ENCODE data around the gene ZNF276. TPM values are rescaled to one million over a fixed set of nuclear protein-coding genes. Genes with fewer than 3 reads are reported as not detected.

ZNF276 gene
- total and polyA plus RNA-seq, 2 of the 8 experiments (the other 6 are each of a cell fraction or from before 2014, with no cell fraction given), result 6.4 to 9.3 TPM

DNA sequence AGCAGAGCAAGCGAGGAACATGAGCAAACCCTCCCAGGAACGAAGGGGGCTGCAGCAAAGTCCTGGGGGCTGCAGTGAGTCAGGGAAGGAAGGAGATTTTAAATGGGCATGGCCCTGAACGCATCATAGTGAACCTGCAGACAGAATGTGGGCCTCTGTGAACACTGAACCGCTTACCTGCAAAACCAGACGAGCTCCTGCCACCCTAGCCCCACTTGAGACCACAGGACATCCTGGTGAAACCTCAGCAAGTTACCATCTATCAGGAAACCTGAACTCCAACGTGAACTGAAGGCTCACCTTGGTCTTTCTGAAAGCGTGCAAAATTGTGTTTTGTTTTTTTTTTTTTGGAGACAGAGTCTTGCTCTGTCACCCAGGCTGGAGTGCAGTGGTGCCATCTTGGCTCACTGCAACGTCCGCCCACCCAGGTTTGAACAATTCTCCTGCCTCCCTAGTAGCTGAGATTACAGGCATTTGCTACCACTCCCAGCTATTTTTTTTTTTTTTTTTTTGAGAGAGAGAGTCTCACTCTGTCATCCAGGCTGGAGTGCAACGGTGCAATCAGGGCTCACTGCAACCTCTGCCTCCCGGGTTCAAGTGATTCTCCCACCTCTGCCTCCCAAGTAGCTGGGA lies 64.3 kb downstream of the ZNF276 start:
- no peaks in the 10 kb centered on the region for H3K79me1 ChIP-seq (ENCODE audit: low read depth, low read length)
- H3K36me3 ChIP-seq (ENCODE audit: control insufficient read depth in 2 of 4, insufficient read depth in 4 of 4, low read length in 3 of 4), result peaks cover 14 to 69% (median 42%) of the 10 kb centered on the region in 4 experiments
- no peak overlapping the region for H2BK20ac ChIP-seq (ENCODE audit: low read length)
- H3K4me2 ChIP-seq (ENCODE audit: insufficient read depth in 1 of 2, low read depth in 2 of 2, low read length in 2 of 2), result no peak overlapping the region
- H3K9me3 ChIP-seq (ENCODE audit: insufficient read depth in 2 of 2, low read depth in 1 of 2, low read length in 1 of 2), result no peaks in the 10 kb centered on the region
- H3K79me2 ChIP-seq (ENCODE audit: control insufficient read depth in 1 of 2, insufficient read depth in 2 of 2, low read length in 2 of 2), result no peaks in the 10 kb centered on the region
- 97% methylated on average over 10 of the region's 11 CpGs; no CpG with 5 or more reads in 1 of the 2 experiments for WGBS, 2 experiments (ENCODE audit: extremely low coverage in 1 of 2, insufficient coverage in 1 of 2, insufficient read length in 1 of 2, insufficient replicate concordance in 2 of 2, low coverage in 1 of 2, low lambda C conversion rate in 2 of 2, missing lambda C conversion rate in 1 of 2)
- H3K18ac ChIP-seq (ENCODE audit: extremely low read depth, low read length), result no peak overlapping the region
- H4K8ac ChIP-seq (ENCODE audit: extremely low read depth, insufficient read depth, low read length), result no peak overlapping the region
- no peaks in the 10 kb centered on the region for H3K23me2 ChIP-seq (ENCODE audit: low read depth, low read length)
- H4K91ac ChIP-seq (replicated peaks; ENCODE audit: insufficient read length, low read length), result no peak overlapping the region
- H2AK5ac ChIP-seq (ENCODE audit: low read depth, low read length), result no peak overlapping the region
- H2AFZ ChIP-seq (ENCODE audit: low read length), result no peak overlapping the region
- no peak overlapping the region for H3K23ac ChIP-seq (ENCODE audit: insufficient read length)
- no peak overlapping the region for H2BK5ac ChIP-seq (ENCODE audit: low read depth, low read length)
- no peak overlapping the region for H3K27ac ChIP-seq (ENCODE audit: low read depth, low read length)
- H2BK15ac ChIP-seq (ENCODE audit: low read length), result no peak overlapping the region
- no peak overlapping the region for H3K56ac ChIP-seq (replicated peaks; ENCODE audit: insufficient read length, low read depth, low read length)
- no peak overlapping the region for H3K14ac ChIP-seq (ENCODE audit: insufficient read length)
- no peak overlapping the region for H2BK12ac ChIP-seq (ENCODE audit: low read depth, low read length)
- no peak overlapping the region for H4K5ac ChIP-seq (ENCODE audit: insufficient read length, low read depth, low read length)
- H3K4me1 ChIP-seq (replicated peaks in 1 of 4; ENCODE audit: control insufficient read depth in 3 of 4, insufficient read depth in 4 of 4, low read length in 3 of 4), result no peaks in the 10 kb centered on the region
- no peak overlapping the region for H3K4ac ChIP-seq (replicated peaks; ENCODE audit: insufficient read length, low read depth, low read length)
- no peak for DNase-seq (ENCODE audit: low read depth in 1 of 2, low spot score in 2 of 2)
- H4K20me1 ChIP-seq (replicated peaks in 1 of 2; ENCODE audit: control insufficient read depth in 1 of 2, insufficient read depth in 2 of 2, low read length in 2 of 2), result peaks cover 0 to 2% of the 10 kb centered on the region in 2 experiments
- ChIA-PET POLR2A (ENCODE audit: partially characterized antibody) (interaction anchor here (0.6 to 0.7 kb wide), 3 partner anchors 8 to 186 kb away, joined by 3 read pairs; no protein-coding TSS in a partner anchor), CTCF (ENCODE audit: partially characterized antibody) (interaction anchor here (1.0 to 1.7 kb wide), 3 partner anchors 9 to 75 kb away, joined by 5 to 7 read pairs (median 5); no protein-coding TSS in a partner anchor)
- no peak overlapping the region for H3K9ac ChIP-seq (replicated peaks in 1 of 4; ENCODE audit: extremely low read depth in 1 of 4, low read depth in 3 of 4, low read length in 3 of 4)
- no peak for FAIRE-seq
- no peaks in the 10 kb centered on the region for H3K27me3 ChIP-seq (replicated peaks in 1 of 4; ENCODE audit: control insufficient read depth in 3 of 4, extremely low read depth in 1 of 4, insufficient read depth in 3 of 4, low read length in 3 of 4)
- no peak overlapping the region for H3K4me3 ChIP-seq (ENCODE audit: extremely low read depth in 1 of 4, insufficient read depth in 2 of 4, low read depth in 3 of 4, low read length in 4 of 4)
- no peak overlapping the region for H2BK120ac ChIP-seq (replicated peaks; ENCODE audit: low read depth, low read length)
- TF ChIP-seq CTBP2 (IDR thresholded peaks at IDR 0.05; ENCODE audit: borderline replicate concordance, insufficient read depth, insufficient read length, low read length) (no peak), CBX8 (IDR thresholded peaks at IDR 0.05; ENCODE audit: borderline replicate concordance, low read depth, low read length) (no peak), TEAD4 (IDR thresholded peaks at IDR 0.05; ENCODE audit: low read depth, low read length) (no peak), SP2 (IDR thresholded peaks at IDR 0.05; ENCODE audit: low read length) (no peak), POLR2AphosphoS5 (IDR thresholded peaks at IDR 0.05; ENCODE audit: low read depth, low read length) (no peak), CHD1 (IDR thresholded peaks at IDR 0.05; ENCODE audit: low read depth, low read length) (no peak), TAF7 (optimal IDR thresholded peaks at IDR 0.05; ENCODE audit: borderline replicate concordance, low read depth, low read length) (no peak), EP300 (IDR thresholded peaks at IDR 0.05; ENCODE audit: borderline replicate concordance in 1 of 2, low read depth in 2 of 2, low read length in 2 of 2) (no peak), POU5F1 (IDR thresholded peaks at IDR 0.05; ENCODE audit: low read depth, low read length) (no peak), BCL11A (IDR thresholded peaks at IDR 0.05; ENCODE audit: low read depth in 2 of 2, low read length in 2 of 2) (no peak), CHD2 (IDR thresholded peaks at IDR 0.05; ENCODE audit: low read length) (no peak)
- TF ChIP-seq, protein P1, sequence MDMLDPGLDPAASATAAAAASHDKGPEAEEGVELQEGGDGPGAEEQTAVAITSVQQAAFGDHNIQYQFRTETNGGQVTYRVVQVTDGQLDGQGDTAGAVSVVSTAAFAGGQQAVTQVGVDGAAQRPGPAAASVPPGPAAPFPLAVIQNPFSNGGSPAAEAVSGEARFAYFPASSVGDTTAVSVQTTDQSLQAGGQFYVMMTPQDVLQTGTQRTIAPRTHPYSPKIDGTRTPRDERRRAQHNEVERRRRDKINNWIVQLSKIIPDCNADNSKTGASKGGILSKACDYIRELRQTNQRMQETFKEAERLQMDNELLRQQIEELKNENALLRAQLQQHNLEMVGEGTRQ (IDR thresholded peaks at IDR 0.05; ENCODE audit: low read length), result no peak

Data from H1 (cell line).